HEK293T (cell line): ENCODE measurements around the gene DOK7.

Experiments used
- ARNT ChIP-seq: fragments of 450-650 bp; IDR thresholded peaks from 2 replicates; pipeline ENCODE4 v1.6.1; 2017; ENCODE audit warnings: mild to moderate bottlenecking
- CTBP1 ChIP-seq: fragments of 450-650 bp; IDR thresholded peaks from 2 replicates; pipeline ENCODE4 v1.6.1; 2016; ENCODE audit warnings: borderline replicate concordance
- ELF4 ChIP-seq: fragments of 450-650 bp; IDR thresholded peaks from 2 replicates; pipeline ENCODE4 v1.6.1; 2017; ENCODE audit warnings: antibody characterized with exemption
- FOXA1 ChIP-seq: fragments of 450-650 bp; IDR thresholded peaks from 2 replicates; pipeline ENCODE4 v1.6.1; 2016; ENCODE audit warnings: mild to moderate bottlenecking
- FOXK2 ChIP-seq: fragments of 450-650 bp; IDR thresholded peaks from 2 replicates; pipeline ENCODE4 v1.6.1; 2016; ENCODE audit warnings: mild to moderate bottlenecking
- FOXM1 ChIP-seq: fragments of 450-650 bp; IDR thresholded peaks from 2 replicates; pipeline ENCODE4 v1.6.1; 2017; ENCODE audit warnings: mild to moderate bottlenecking, borderline replicate concordance
- HDGF ChIP-seq: fragments of 450-650 bp; IDR thresholded peaks from 2 replicates; pipeline ENCODE4 v1.6.1; 2017; ENCODE audit warnings: antibody characterized with exemption, borderline replicate concordance
- LEF1 ChIP-seq: fragments of 450-650 bp; IDR thresholded peaks from 2 replicates; pipeline ENCODE4 v1.6.1; 2017; ENCODE audit warnings: mild to moderate bottlenecking, borderline replicate concordance
- NFRKB ChIP-seq: fragments of 450-650 bp; IDR thresholded peaks from 2 replicates; pipeline ENCODE4 v1.6.1; 2016; ENCODE audit warnings: mild to moderate bottlenecking, moderate library complexity
- PKNOX1 ChIP-seq: fragments of 450-650 bp; IDR thresholded peaks from 2 replicates; pipeline ENCODE4 v1.6.1; 2016
- SP1 ChIP-seq: fragments of 450-650 bp; IDR thresholded peaks from 2 replicates; pipeline ENCODE4 v1.6.1; 2017
- SUZ12 ChIP-seq: fragments of 450-650 bp; IDR thresholded peaks from 2 replicates; pipeline ENCODE4 v1.6.1; 2016; ENCODE audit warnings: mild to moderate bottlenecking
- TARDBP ChIP-seq: fragments of 450-650 bp; IDR thresholded peaks from 2 replicates; pipeline ENCODE4 v1.6.1; 2016
- ZNF384 ChIP-seq: fragments of 450-650 bp; IDR thresholded peaks from 2 replicates; pipeline ENCODE4 v1.6.1; 2016

- TF ChIP-seq LEF1: no peak
- no peak for TF ChIP-seq HDGF
- TF ChIP-seq FOXK2: no peak
- TF ChIP-seq FOXM1: no peak
- no peak for TF ChIP-seq ARNT
- TF ChIP-seq SUZ12: no peak
- TF ChIP-seq SP1: no peak
- no peak for TF ChIP-seq NFRKB
- no peak for TF ChIP-seq FOXA1
- no peak for TF ChIP-seq TARDBP
- no peak for TF ChIP-seq ZNF384
- TF ChIP-seq ELF4: no peak
- TF ChIP-seq PKNOX1: no peak
- TF ChIP-seq CTBP1: no peak
These were observed 22.1 kb downstream of the DOK7 start for GRCh38 chr4:3485011-3485791.
